ENCODE results near the gene STAMBP.

DNA sequence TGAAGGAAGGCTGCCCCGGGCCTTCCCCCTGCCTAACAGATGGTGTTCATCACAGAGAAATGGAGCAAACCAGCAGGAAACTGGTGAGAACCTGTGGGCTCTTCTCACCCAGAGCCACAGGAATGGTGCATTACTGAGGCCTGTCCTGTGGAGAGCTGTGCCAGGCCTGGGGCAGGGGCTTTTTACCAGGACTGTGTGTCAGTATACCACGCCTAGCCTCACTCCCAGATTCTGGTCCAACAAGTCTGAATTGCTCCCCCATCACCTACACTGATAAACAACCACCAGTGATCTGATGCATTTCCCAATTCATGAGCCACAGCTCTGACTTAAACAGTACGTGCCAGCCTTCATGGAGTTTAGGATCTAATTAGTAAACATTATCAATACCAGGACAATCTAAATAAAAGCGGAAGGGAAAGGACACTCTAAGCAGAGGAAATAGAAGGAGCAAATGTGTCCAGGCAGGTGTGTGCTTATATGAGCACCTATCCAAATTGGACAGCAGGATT lies 89.0 kb downstream of the STAMBP start:
- TF ChIP-seq CTCF (IDR thresholded peaks at IDR 0.05) (no peak), POLR2A (IDR thresholded peaks at IDR 0.05) (no peak)
